ENCODE measurements around the gene TTC28.
"Not testable (repeated sequence)": the region's sequence is repeated elsewhere in the genome, so short reads cannot be mapped to it uniquely, and the experiment has no call there.

Gene TTC28

DNA sequence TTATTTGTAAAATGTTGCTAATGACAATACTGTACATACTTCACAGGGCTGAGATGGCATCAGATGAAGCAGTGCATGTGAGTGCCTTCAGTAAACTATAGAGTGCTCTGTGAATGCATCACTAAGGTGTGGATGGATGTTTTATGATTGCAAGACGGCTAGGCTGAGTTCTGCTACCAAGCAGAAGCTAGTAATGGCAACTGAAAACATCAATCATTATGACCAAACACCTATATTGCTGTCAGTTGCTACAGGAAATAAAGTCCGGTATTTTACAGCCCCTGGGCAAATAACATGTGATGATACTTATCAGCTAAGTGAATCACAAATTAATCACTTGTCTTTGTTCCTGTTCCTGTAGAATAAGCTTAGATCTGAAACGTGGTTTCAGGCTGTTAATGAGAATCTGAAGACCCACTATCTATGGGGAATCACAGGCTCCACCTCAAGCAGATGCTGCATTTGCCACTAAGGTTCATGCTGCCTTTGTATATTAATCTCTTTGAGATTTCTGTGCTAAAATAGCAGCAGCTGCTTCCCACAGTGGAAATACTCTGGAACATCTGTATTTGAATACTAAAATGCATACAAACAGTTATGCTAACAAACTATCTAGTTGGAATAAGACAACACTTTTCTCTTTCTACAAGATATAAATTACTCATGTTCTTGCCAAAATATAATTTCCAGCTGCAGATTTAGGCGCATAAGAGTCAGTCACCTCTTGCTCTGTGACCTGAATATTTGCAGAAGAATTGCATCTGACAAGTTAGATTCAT lies 506.6 kb downstream of the TTC28 start:
- no peak for DNase-seq

GRCh38 chr22:28171712-28172111 lies 507.9 kb downstream of the TTC28 start:
- DNase-seq: no peak

GRCh38 chr22:28171115-28171514 lies 508.5 kb downstream of the TTC28 start:
- no peak for DNase-seq

GRCh38 chr22:28169314-28169713 lies 510.3 kb downstream of the TTC28 start:
- not testable (repeated sequence) for DNase-seq

- DNase-seq: no peak
These were observed 523.8 kb downstream of the TTC28 start for GRCh38 chr22:28155808-28156207.

GRCh38 chr22:28154861-28155260 lies 524.8 kb downstream of the TTC28 start:
- no peak for DNase-seq

- DNase-seq: no peak
These were observed 528.4 kb downstream of the TTC28 start for GRCh38 chr22:28151151-28151816.

DNA sequence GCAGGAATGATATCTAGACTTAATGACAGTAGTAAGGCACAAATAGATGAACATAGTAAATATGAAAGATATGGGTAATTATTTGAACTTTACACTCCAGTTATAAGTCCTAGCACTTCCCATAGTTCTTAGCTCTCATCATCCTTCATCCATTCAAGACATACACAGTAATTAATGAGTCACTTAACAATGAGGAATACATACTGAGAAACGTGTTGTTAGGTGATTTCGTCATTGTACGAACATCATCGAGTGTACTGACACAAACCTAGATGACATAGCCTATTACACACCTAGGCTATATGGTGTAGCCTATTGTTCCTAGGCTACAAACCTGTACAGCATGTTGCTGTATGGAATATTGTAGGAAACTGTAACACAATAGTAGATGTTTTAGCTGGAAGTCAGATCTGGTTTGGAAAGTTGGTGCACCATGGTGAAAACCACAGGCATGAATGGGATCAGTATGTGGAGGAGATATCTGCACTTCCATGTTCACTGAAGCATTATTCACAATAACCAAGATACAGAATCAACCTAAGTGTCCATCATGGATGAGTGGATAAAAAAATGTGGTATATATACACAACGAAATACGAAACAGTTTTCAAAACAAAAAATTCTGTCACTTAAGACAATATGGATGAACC lies 530.7 kb downstream of the TTC28 start:
- DNase-seq: no peak

- DNase-seq: no peak
These were observed 532.2 kb downstream of the TTC28 start for GRCh38 chr22:28147401-28147800.

GRCh38 chr22:28146401-28147314 lies 533.0 kb downstream of the TTC28 start:
- no peak for DNase-seq

- no peak for DNase-seq
These were observed 535.5 kb downstream of the TTC28 start for GRCh38 chr22:28143961-28144745.

- no peak for DNase-seq
These were observed 536.3 kb downstream of the TTC28 start for GRCh38 chr22:28143241-28143865.

DNA sequence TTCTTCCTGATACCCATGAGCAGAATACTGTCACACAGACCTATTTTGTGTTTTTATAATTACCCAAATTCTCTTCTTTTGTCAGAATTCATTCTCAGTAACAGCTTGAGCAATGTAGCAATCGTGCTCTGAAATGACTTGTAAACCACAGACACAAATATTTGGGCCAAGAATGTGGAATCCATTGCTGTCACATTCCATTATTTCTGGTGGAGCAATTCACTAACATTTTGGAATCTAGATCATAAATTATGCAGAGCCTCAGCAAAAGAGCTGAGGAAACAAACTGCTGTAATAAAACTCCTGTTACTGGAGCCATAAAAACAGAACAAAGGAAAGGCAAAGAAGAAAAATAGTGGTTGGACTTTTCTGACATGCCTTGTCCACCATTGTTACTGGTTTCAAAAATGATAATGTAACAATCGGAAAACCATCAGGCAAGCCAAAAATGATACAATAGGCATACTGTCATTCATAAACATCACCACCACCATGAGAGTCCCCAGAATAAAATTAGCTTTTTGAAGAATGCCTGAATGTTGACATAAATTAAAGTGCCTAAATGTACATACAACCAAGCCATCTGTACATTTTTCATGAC lies 537.2 kb downstream of the TTC28 start:
- DNase-seq: no peak

- no peak for DNase-seq
These were observed 538.0 kb downstream of the TTC28 start for GRCh38 chr22:28141614-28142013.

DNA sequence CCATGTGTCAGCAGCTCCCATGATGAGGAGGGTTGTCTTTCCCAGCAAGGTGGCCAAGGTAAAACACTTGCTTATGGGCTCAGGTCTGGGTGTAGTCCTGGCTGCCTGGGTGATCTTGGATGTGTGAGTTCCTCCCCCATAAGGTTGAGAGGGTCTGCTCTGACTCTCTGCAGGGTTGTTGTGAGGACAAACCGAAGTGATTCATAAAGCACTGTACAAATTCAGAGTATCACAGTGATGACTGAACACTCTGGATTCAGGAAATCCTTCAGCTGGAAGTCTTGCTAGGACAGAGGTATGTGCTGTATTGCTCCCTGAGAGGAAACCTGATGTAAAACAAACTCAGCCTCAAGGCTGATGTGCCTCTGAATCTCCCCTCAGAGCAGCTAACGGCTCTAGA lies 539.7 kb downstream of the TTC28 start:
- no peak for DNase-seq

GRCh38 chr22:28139516-28139915 lies 540.1 kb downstream of the TTC28 start:
- no peak for DNase-seq

GRCh38 chr22:28137036-28137435 lies 542.6 kb downstream of the TTC28 start:
- DNase-seq: no peak

DNA sequence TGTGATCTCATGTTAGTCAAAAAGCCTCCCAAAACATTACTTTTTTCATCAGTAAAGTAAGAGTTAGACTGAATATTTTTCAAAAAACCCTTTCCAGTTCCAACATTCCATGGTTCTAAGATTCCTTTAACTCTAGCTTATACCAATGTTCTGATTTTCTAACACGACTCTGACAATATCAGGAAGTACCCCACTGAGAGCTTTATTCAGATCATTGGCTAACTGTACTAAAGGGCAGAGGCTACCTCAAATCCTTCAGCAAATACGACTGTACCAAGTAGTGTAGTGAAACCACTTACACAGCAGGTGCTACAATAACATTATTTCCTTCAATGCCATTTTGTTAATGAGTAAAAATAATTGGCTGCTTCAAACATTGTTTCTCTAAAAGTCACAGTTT lies 547.2 kb downstream of the TTC28 start:
- no peak for DNase-seq

- DNase-seq: no peak
These were observed 550.2 kb downstream of the TTC28 start for GRCh38 chr22:28129319-28129962.

DNA sequence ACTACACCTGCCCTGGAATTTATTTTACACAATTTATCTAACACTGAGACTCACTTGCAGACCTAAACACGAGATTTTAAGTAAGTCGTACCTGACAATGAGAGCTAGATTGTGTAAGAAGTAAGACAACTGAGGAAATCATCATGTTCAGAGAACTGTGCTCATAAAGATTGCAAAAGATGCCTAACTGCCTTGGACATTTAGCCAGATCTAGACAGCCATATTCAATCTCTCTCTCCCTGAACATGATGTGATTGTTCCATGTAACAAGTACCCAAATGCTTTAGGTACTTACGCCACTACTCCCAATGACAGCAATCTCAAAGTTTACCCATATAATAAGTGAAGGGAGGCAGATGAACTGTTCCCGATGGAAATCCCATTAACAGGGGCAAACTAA lies 550.8 kb downstream of the TTC28 start:
- DNase-seq: no peak

GRCh38 chr22:28125799-28126198 lies 553.8 kb downstream of the TTC28 start:
- DNase-seq: no peak
